NCI-H187 (cell line): ENCODE measurements around the gene CBARP.

Experiments used
- DNase-seq, 2 experiments: peaks; one replicate each; lab custom pipeline; 2025; lab: John Stamatoyannopoulos, UW

The CBARP gene

GRCh38 chr19:1275260-1275975 lies 37.6 kb upstream of the CBARP start, which contains the start of gene FAM174C:
TSS of gene FAM174C (plus strand) at chr19:1275530. CDS start at chr19:1275550, 20 bp downstream.
- DNase-seq: peak; percentile 93 to 97

- DNase-seq: no peak
These were observed 37.1 kb upstream of the CBARP start for GRCh38 chr19:1274852-1275259.

GRCh38 chr19:1274081-1274851 lies 36.5 kb upstream of the CBARP start:
- DNase-seq: no peak

GRCh38 chr19:1273263-1274041 lies 35.6 kb upstream of the CBARP start:
- no peak for DNase-seq

- no peak for DNase-seq
These were observed 34.8 kb upstream of the CBARP start for GRCh38 chr19:1272423-1273262.

GRCh38 chr19:1271528-1272422 lies 34.0 kb upstream of the CBARP start:
- DNase-seq: no peak

- DNase-seq: no peak
These were observed 33.2 kb upstream of the CBARP start for GRCh38 chr19:1270854-1271527.

- no peak for DNase-seq
These were observed 32.5 kb upstream of the CBARP start for GRCh38 chr19:1270213-1270853.

GRCh38 chr19:1269478-1270212 lies 31.8 kb upstream of the CBARP start:
- peak; percentile 72 to 74 for DNase-seq

- DNase-seq: peak; percentile 95 to 99
These were observed 31.3 kb upstream of the CBARP start, which contains the start of gene CIRBP for GRCh38 chr19:1269065-1269477. TSS of gene CIRBP (plus strand) at chr19:1269332. CDS start at chr19:1270934, 1,602 bp downstream.

- DNase-seq: no peak
These were observed 30.6 kb upstream of the CBARP start for GRCh38 chr19:1268226-1269064.

GRCh38 chr19:1267477-1268225 lies 29.8 kb upstream of the CBARP start:
- DNase-seq: no peak

- DNase-seq: peak in 1 of 2 experiments; percentile 56
These were observed 29.2 kb upstream of the CBARP start for GRCh38 chr19:1266916-1267476.

- peak; percentile 68 to 72 for DNase-seq
These were observed 28.5 kb upstream of the CBARP start for GRCh38 chr19:1266129-1266915.

GRCh38 chr19:1265615-1266128 lies 27.9 kb upstream of the CBARP start:
- DNase-seq: no peak
